ENCODE results near the gene GBP5.
"Not testable (repeated sequence)": the region's sequence is repeated elsewhere in the genome, so short reads cannot be mapped to it uniquely, and the experiment has no call there.

Gene GBP5, protein sequence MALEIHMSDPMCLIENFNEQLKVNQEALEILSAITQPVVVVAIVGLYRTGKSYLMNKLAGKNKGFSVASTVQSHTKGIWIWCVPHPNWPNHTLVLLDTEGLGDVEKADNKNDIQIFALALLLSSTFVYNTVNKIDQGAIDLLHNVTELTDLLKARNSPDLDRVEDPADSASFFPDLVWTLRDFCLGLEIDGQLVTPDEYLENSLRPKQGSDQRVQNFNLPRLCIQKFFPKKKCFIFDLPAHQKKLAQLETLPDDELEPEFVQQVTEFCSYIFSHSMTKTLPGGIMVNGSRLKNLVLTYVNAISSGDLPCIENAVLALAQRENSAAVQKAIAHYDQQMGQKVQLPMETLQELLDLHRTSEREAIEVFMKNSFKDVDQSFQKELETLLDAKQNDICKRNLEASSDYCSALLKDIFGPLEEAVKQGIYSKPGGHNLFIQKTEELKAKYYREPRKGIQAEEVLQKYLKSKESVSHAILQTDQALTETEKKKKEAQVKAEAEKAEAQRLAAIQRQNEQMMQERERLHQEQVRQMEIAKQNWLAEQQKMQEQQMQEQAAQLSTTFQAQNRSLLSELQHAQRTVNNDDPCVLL

DNA sequence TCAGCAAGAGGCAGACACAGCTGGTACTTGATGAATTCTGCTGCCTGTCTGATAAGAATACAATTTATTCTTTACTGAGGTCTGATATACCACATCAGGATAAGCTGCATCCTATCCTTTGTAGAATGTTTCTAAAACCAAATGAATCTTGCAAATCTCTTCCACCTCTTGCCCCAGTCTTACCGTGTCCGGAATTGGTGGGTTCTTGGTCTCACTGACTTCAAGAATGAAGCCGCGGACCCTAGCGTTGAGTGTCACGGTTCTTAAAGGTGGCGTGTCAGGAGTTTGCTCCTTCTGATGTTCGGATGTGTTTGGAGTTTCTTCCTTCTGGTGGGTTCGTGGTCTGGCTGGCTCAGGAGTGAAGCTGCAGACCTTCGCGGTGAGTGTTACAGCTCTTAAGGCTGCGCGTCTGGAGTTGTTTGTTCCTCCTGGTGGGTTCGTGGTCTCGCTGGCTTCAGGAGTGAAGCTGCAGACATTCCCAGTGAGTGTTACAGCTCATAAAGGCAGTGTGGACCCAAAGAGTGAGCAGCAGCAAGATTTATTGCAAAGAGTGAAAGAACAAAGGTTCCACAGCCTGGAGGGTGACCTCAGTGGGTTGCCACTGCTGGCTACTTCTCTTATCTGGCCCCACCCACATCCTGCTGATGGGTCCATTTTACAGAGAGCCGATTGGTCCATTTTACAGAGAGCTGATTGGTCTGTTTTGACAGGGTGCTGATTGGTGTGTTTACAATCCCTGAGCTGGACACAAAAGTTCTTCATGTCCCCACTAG lies at the start of gene GBP5:
Gene GBP5, minus strand, starts transcription at position 592 of the 773 bp plus-strand sequence. CDS start 3,305 bp downstream, outside the sequence.
- Histone ChIP-seq H3K27ac (peak within 1 kb of the TSS in 15 of 21 experiments; percentile 2 to 86 (median 63)), H3K4me3 (peak within 1 kb of the TSS; percentile 5 to 36 (median 28))

DNA sequence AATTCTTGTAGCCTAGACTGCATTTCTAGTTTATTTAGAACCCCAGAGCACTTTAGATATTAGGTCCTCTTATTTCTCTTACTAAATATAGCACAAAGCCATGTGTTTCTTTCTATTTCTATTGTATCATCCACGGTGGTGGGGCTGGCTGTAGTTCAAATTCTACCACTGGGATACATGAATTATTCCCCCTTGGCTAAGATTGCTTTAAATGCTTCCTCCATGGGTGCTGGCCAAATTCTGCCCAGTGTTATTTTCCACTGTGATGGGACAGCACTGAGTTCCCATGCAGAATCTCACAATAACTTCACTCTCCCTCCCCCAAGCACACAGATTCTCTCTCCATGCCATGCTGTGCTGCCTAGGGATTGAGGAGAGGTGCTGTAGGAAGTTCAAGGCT lies 49.7 kb upstream of the GBP5 start:
- no peak overlapping the region for H3K27ac ChIP-seq
- no peak overlapping the region for H3K4me3 ChIP-seq

DNA sequence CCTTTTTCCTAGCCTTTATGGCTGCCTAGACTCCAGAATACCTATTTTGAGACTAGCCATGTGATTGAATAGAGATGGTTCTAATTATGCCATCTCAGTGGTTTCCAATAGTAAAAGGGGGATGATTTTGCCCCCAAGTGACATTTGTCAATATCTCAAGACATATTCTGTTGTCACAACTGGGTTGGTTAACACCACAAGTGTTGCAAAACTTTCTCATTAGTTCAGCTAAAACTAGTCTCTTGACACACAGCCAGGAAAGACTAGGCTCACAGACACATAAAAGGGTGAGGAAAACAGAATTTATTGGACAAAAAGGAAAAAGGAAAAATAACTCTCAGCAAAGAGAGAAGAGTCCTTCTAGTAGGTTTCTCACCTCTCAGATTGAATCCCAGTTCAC lies 39.9 kb upstream of the GBP5 start:
- Histone ChIP-seq H3K27ac (peak overlapping the region in 1 of 21 experiments; percentile 26), H3K4me3 (no peak overlapping the region)

DNA sequence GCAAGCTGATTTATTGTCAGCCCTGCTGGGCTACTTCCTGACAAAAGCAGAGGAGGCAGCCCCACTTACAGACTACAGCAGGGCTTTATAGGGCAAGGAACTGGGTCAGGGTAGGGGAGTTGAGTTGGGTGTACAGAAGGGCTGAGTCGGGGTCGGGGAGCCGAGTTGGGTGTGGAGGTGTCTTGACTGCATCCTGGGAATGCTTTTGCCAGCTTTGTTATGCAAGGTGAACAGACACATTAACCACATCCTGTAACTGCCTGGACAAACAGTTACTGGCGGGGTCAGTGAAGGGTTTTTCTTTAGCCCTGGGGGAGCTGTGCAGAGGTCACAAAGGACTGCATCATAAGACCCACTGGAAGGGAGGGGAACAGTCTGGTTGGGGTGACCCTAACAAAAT lies 39.1 kb upstream of the GBP5 start:
- H3K27ac ChIP-seq = peak overlapping the region in 10 of 21 experiments; percentile 25 to 92 (median 76)

DNA sequence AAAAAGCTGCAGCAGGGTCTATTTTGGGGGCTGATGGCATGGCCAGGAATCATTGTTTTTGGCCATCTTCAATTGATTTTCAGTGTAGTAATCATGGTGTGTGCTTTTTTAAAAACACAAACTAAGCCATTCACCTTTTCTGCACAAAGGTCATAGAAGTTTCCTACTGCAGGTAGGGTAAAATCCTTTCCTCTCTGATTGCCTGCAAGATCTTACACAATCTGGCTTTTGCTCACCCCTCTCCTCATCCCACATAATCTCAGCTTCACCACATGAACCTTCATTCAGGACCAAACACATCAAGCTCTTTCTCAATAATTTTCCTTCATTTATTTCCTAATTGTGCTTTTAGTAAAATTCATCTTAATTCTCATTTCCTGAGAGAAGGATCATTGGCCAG lies 38.3 kb upstream of the GBP5 start:
- Histone ChIP-seq H3K4me3 (no peak overlapping the region), H3K27ac (peak overlapping the region in 17 of 21 experiments; percentile 3 to 92 (median 52))

More for the DNA sequence above, 39.1 kb upstream of the GBP5 start:
- H3K4me3 ChIP-seq = no peak overlapping the region

DNA sequence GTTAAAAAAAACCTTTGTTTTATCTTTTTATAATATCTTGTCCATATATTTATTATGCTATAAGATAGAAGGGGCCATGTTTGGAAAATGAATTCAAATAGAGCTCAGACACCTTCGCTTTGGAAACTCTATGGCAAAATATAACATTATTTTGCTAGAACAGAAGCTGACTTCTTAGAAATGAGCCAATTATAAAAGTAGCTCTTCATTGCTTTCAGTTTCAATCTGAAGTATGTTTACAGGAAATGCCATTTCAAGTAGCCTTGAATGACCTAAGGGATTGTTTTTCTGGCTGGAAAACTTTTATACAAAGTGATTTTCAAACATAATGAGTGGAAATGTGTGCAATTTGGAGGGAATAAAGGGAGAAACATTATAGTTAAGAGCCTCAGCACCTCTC lies 37.8 kb upstream of the GBP5 start:
- Histone ChIP-seq H3K27ac (peak overlapping the region in 16 of 21 experiments; percentile 4 to 92 (median 58)), H3K4me3 (no peak overlapping the region)

DNA sequence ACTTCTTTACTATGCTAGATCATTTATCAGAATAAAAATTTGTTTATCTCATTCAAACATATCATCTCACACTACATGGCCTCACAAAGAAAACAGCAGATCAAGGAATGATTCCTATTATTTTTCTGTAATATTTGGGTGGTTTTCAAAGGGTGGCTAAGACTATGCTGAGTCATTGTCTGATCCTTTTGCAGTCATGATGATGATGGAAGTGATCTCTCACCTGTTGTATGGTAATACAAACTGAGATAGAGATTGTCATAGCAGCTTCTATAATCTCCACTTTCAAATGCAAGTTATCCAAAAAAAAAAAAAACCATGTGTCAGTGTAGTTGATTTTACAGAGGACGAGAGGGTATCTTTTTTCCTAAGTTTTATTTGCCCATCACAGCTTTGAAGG lies 37.2 kb upstream of the GBP5 start:
- Histone ChIP-seq H3K4me3 (no peak overlapping the region), H3K27ac (peak overlapping the region in 13 of 21 experiments; percentile 6 to 92 (median 63))

DNA sequence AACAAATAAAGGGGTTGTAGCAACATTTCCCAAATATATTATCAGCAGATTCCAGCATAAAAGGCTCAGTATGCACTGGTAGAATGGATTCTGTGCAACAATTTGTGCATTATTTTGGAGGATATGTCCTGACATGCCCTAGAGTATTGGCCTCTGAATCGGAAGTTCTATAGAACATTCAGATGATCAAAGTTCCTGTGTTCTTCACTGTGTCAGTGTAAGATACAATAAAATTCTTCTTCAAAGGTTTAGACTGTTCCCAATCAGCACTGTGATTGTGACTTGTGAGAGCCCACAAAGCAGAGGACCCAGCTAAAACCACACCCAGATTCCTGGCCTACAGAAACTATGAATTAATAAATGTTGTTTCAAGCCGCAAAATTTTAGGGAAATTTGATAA lies 33.6 kb upstream of the GBP5 start:
- H3K27ac ChIP-seq = no peak overlapping the region
- no peak overlapping the region for H3K4me3 ChIP-seq

DNA sequence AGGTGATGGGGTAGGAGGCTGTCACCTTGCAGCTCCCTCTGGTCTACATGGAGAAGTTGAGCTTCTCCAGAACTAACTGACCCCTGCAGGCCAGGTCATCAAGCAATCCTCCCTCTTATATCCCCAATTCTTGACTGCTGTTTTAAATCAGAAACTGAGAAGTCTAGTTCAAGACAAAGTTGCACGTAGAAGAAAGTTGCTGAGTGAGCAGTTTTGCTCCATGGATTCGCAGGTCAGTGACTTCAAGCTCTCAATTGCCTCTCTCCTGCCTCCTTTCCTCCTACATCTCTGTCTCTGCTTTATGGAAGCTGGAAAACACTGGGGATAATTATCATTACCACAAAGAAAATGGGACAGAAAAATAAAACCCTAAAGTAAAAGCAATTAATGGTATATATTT lies 32.8 kb upstream of the GBP5 start:
- Histone ChIP-seq H3K27ac (no peak overlapping the region), H3K4me3 (no peak overlapping the region)

DNA sequence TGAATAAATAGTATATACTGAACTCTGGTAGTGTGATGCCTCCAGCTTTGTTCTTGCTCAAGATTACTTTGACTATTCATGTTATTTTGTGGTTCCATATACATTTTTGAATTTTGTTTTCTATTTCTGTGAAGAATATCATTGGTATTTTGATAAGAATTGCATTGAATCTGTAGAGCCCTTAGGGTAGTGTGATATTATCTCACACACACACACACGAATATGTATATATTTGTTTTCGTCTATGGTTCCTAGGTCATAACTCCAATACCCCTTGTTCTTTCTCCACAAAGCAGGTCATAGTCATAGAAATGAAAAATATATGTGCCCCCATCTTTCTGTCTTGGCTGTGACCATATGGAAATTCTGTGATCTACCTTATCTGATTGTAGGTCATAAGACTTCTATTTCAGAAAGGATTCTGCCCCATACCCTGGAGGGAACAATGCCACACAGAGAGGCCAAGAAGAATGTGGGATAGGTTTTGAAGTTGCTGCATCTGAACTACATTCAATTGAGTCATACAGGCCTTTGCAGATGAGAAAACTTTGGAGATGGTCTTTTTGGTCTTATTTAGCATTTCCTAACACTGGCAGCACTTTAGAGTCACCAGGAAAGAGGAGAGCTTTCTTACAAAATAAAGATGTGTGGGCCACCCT lies 32.0 kb upstream of the GBP5 start:
- no peak overlapping the region for H3K27ac ChIP-seq
- no peak overlapping the region for H3K4me3 ChIP-seq

DNA sequence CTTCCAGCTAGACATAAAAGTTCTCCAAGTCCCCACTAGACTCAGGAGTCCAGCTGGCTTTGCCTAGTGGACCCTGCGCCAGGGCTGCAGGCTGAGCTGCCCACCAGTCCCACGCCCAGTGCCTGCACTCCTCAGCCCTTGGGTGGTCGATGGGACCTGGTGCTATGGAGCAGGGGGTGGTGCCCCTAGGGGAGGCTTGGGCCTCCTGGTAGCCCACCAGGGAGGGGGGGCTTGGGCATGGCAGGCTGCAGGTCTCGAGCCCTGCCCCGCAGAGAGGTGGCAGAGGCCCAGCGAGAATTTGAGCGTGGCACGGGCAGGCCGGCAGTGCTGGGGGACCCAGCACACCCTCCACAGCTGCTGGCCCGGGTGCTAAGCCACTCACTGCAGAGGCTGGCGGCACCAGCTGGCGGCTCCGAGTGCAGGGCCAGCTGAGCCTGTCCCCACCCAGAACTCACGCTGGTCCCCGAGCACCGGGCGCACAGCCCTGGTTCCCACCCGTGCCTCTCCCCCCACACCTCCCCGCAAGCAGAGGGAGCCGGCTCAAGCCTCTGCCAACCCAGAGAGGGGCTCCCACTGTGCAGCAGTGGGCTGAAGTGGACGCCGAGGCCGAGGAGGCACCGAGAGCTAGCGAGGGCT lies 30.2 kb upstream of the GBP5 start:
- H3K4me3 ChIP-seq = no peak overlapping the region
- H3K27ac ChIP-seq = no peak overlapping the region

DNA sequence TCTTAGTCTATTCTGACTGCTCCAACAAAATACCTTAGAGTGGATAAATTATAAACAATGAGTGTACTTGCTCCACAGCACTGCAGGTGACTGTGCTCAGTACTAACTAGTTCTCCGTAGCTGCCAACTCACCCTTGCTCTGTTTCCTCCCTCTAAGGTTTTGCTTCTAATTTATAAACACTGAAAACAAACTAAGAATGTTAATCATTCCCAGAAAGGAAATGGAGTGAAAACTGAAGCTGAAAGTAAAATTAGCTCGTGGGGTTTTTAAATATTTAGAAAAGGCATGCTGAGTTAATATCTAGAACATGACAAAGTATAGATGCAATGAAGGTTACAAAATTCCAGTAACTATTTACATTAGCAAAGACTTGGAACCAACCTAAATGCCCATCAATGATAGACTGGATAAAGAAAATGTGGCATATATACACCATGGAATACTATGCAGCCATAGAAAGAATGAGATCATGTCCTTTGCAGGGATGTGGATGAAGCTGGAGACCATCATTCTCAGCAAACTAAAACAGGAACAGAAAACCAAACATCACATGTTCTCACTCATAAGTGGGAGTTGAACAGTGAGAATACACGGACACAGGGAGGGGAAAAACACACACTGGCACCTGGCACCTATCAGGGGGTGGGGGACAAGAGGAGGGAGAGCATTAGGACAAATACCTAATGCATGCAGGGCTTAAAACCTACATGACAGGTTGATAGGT lies 27.2 kb upstream of the GBP5 start:
- not testable (repeated sequence) for H3K4me3 ChIP-seq
- H3K27ac ChIP-seq = peak overlapping the region in 1 of 21 experiments; percentile 23

DNA sequence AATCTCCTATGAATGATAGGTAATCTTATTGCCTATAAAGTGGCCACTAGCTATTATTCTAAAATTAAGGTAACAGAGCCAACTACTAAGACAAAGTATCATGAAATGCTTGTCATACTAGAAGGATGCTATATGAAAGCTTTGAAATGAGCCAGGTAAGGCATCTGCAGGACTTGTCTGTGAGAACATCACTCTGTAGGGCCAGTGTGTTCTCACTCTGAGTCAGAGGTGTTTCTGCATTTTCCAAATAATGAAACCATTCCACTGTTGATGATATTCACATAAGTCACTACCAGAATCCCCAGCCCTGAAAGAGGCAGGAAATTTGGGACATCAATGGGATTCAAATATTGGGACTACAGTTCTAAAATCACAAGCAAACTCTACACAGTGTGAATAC lies 25.8 kb upstream of the GBP5 start:
- no peak overlapping the region for H3K27ac ChIP-seq
- H3K4me3 ChIP-seq = no peak overlapping the region

DNA sequence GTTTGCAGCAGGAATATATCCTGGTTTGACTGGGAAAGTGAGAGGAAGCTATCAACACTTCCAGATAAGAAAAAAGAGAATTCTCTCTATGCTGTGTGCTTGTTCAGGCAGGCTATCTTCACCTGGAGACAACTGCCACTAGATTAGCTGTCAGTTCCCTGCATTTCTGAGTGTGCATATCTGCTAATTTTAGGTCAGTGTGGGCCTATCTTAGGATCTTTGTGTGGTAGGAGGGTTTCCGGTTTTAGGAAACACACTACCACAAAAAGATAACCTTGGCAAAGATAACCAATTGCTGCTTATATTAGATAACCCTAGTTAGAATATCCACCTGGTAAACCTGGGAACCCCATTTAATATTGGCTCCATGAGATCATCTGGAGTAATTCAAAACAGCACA lies 22.5 kb upstream of the GBP5 start:
- no peak overlapping the region for H3K27ac ChIP-seq
- no peak overlapping the region for H3K4me3 ChIP-seq

DNA sequence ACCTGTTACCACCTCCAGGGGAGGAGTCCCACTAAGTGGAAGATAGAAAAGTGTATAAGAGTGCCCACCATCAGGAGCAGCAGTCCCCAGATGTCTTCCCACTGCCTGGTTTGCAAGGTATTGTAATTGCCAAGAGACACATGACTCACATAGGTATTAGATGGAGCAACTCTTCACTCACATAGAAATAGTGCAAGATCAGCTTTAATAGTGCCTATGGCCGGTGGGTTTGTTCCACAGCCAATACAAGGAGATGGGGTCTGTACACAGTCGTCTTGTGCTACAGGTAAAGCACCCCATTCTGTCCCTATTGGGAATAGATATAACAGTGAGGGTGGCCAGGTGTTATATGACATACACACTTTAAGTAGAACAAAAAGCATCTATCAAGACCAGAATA lies 18.6 kb upstream of the GBP5 start:
- Histone ChIP-seq H3K4me3 (no peak overlapping the region), H3K27ac (no peak overlapping the region)

DNA sequence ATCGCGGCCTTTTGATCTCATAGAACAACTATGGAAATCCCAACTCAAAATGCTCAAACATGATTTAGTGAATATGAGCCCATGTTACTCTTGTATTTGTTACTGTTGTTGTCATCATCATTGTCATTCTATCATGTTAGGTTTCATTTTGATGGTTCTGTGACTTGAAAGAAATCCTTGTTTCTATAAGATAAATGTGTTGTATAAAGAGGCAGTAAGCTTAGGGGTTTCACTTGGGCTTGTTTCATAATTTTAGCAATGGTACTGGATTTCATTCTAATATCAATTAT lies 15.3 kb upstream of the GBP5 start:
- H3K27ac ChIP-seq = peak overlapping the region in 6 of 21 experiments; percentile 5 to 92 (median 80)
- no peak overlapping the region for H3K4me3 ChIP-seq

DNA sequence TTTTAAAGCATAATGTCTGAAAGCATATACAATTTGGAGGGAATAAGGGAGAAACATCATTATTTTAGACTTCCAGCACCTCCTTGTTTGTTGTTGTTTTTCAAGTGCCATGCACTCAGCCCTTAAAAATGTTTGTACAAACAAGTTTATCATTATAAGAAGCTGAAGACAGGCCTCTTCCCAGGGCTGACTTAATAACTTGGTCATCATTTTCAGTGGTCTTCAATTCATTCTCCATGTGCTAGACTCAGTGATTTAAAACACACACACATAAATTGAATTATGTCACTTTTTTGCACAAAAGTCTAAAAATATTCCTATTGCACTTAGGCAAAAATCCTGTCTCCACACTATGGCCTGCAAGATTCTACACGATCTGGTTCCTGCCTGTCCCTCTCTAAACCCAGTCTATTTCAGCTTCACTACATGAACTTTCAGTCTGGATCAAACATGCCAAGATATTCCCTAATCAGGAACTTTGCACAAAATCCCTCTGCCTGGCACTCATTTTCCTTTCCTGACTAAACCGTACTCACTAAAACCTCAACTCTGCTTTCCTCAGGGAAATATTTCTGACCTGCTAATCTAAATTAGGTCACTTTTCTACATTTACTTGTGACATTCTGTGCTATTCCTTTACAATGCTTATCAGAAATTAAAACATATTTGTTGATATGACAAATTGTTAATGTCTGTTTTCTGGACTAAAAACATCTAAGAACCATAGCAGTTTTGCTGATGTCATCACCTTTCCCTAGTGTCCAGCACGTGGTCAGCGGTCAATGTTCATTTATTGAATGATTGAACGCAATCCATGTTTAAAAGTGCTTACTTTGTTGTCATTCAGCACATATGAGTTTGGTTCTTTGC lies 14.8 kb upstream of the GBP5 start:
- Histone ChIP-seq H3K4me3 (no peak overlapping the region), H3K27ac (peak overlapping the region in 18 of 21 experiments; percentile 3 to 92 (median 52))

DNA sequence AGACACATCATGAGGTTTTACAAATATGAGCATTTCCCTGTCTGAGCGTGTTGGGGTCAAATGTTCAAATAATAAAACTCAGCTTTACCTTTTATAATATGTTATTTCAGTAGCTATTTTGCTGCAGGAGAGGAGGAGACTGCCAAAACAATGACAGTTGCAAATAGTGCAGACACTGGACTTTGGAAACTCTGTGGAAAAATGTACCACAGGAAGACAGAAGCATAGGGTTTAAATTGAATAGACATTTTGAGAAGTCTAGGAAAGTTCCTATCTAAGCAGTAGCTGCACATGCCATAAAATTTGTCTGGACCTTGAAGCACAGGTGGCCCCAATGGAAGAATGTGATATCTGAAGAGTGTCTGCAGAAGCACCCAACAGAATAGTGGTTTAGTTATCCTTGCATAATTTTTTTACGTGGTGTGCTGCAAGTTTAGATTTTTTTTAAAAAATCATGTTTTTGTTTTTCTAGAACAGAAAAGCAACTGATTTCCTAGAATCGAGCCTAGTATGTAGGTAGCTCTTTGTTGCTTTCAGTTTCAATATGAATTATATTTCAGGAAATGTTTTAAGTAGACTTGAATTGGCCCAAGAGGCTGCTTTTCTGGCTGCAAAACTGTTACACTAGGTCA lies 14.0 kb upstream of the GBP5 start:
- Histone ChIP-seq H3K27ac (peak overlapping the region in 18 of 21 experiments; percentile 3 to 92 (median 52)), H3K4me3 (no peak overlapping the region)

Data from skin epidermis (tissue), 12 donors.